ENCODE results near the gene PTPRN. TPM values are rescaled to one million over a fixed set of nuclear protein-coding genes. Genes with fewer than 3 reads are reported as not detected.

The PTPRN gene
- total RNA-seq, 1 experiment from 2014 or later, result not detected

DNA sequence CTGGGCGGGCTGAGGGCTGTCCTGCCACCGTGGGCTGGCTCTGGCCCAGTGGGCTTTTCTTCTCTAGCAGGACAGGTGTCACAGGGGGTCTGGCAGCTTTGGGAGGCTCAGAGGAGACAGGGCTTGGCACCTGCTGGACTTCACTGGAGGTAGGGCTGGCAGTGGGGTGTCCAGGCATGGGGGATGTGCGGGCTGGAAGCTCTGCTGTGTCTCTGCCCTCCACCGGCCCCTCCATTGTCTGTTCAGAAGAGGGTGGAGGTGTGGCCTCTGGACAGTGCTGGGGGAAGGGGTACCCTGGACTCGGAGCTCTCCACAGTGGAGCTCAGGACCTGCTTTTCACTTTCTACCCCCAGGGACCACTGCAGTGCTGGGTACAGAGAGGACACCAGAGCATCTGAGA is 9.2 kb downstream of the PTPRN start:
- no peak overlapping the region for H2AFZ ChIP-seq (ENCODE audit: low read depth, low read length, poor library complexity, severe bottlenecking)
- no peaks in the 10 kb centered on the region for H4K20me1 ChIP-seq (ENCODE audit: insufficient read depth)
- peaks cover 3 to 10% of the 10 kb centered on the region in 2 experiments; a peak in 3 of 4 replicates for H3K4me1 ChIP-seq (ENCODE audit: control insufficient read depth in 1 of 2, insufficient read depth in 2 of 2, low read length in 2 of 2)
- H3K4me2 ChIP-seq (ENCODE audit: low read length), result no peak overlapping the region
- no peak overlapping the region for H3K27ac ChIP-seq (ENCODE audit: low read depth, low read length)
- ChIA-PET POLR2A (no interaction called here), RAD21 (ENCODE audit: low non-redundant PET in 1 of 2, low total read pairs in 2 of 2, uncharacterized antibody in 2 of 2, unreplicated experiment in 2 of 2) (no interaction called here), CTCF (interaction anchor here (1.1 to 1.5 kb wide), 3 partner anchors 21 to 87 kb away, joined by 3 read pairs; partner anchors contain the start of genes DNAJB2 and DNPEP)
- H3K4me3 ChIP-seq (replicated peaks in 1 of 2; ENCODE audit: low read depth in 1 of 2, low read length in 2 of 2), result no peak overlapping the region
- no peaks in the 10 kb centered on the region for H3K9me2 ChIP-seq (ENCODE audit: insufficient read depth)
- ATAC-seq (no peak), DNase-seq (ENCODE audit: low read depth, low spot score) (no peak)
- no peaks in the 10 kb centered on the region for H3K36me3 ChIP-seq (ENCODE audit: control insufficient read depth in 1 of 2, insufficient read depth in 2 of 2, low read length in 2 of 2)
- no TSS peak for BruUV-seq (replicated peaks)
- H3K9ac ChIP-seq (ENCODE audit: low read length), result no peak overlapping the region
- intact Hi-C loops (cut with micrococcal nuclease), result no loop called here
- TF ChIP-seq ZFX (IDR thresholded peaks at IDR 0.05), result no peak
- TF ChIP-seq RAD21 (IDR thresholded peaks at IDR 0.05; ENCODE audit: low read depth), result no peak
- TF ChIP-seq, protein P1, sequence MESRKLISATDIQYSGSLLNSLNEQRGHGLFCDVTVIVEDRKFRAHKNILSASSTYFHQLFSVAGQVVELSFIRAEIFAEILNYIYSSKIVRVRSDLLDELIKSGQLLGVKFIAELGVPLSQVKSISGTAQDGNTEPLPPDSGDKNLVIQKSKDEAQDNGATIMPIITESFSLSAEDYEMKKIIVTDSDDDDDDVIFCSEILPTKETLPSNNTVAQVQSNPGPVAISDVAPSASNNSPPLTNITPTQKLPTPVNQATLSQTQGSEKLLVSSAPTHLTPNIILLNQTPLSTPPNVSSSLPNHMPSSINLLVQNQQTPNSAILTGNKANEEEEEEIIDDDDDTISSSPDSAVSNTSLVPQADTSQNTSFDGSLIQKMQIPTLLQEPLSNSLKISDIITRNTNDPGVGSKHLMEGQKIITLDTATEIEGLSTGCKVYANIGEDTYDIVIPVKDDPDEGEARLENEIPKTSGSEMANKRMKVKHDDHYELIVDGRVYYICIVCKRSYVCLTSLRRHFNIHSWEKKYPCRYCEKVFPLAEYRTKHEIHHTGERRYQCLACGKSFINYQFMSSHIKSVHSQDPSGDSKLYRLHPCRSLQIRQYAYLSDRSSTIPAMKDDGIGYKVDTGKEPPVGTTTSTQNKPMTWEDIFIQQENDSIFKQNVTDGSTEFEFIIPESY (IDR thresholded peaks at IDR 0.05; ENCODE audit: extremely low read depth, insufficient replicate concordance, low read length), result no peak
- no peak for TF ChIP-seq CEBPB (IDR thresholded peaks at IDR 0.05; ENCODE audit: low read depth)
- no peak for TF ChIP-seq FOSL1 (IDR thresholded peaks at IDR 0.05; ENCODE audit: low read depth)
- no peak for TF ChIP-seq JUND (IDR thresholded peaks at IDR 0.05)
- no peak for TF ChIP-seq POLR2AphosphoS5 (IDR thresholded peaks at IDR 0.05; ENCODE audit: low read depth, low read length)
- TF ChIP-seq EZH2phosphoT487 (IDR thresholded peaks at IDR 0.05; ENCODE audit: borderline replicate concordance), result no peak
- no peak for TF ChIP-seq TCF7L2 (IDR thresholded peaks at IDR 0.05; ENCODE audit: borderline replicate concordance, extremely low read depth, insufficient read depth, insufficient read length)
- TF ChIP-seq SIN3A (IDR thresholded peaks at IDR 0.05; ENCODE audit: low read depth), result no peak
- TF ChIP-seq, protein P2, sequence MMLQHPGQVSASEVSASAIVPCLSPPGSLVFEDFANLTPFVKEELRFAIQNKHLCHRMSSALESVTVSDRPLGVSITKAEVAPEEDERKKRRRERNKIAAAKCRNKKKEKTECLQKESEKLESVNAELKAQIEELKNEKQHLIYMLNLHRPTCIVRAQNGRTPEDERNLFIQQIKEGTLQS (IDR thresholded peaks at IDR 0.05), result no peak
- no peak for TF ChIP-seq ELF1 (IDR thresholded peaks at IDR 0.05; ENCODE audit: borderline replicate concordance, low read depth)
- no peak for TF ChIP-seq YY1 (IDR thresholded peaks at IDR 0.05; ENCODE audit: extremely low read depth, insufficient replicate concordance, low read depth, low read length)
- no peak for TF ChIP-seq SP1 (IDR thresholded peaks at IDR 0.05; ENCODE audit: low read depth)
- TF ChIP-seq, protein P3, sequence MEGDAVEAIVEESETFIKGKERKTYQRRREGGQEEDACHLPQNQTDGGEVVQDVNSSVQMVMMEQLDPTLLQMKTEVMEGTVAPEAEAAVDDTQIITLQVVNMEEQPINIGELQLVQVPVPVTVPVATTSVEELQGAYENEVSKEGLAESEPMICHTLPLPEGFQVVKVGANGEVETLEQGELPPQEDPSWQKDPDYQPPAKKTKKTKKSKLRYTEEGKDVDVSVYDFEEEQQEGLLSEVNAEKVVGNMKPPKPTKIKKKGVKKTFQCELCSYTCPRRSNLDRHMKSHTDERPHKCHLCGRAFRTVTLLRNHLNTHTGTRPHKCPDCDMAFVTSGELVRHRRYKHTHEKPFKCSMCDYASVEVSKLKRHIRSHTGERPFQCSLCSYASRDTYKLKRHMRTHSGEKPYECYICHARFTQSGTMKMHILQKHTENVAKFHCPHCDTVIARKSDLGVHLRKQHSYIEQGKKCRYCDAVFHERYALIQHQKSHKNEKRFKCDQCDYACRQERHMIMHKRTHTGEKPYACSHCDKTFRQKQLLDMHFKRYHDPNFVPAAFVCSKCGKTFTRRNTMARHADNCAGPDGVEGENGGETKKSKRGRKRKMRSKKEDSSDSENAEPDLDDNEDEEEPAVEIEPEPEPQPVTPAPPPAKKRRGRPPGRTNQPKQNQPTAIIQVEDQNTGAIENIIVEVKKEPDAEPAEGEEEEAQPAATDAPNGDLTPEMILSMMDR (IDR thresholded peaks at IDR 0.05 in 2 of 3, conservative IDR thresholded peaks at IDR 0.05 in 1 of 3; ENCODE audit: borderline replicate concordance in 1 of 3, insufficient read depth in 1 of 3, low read depth in 2 of 3, low read length in 2 of 3), result no peak
- no peaks in the 10 kb centered on the region for H3K9me3 ChIP-seq (ENCODE audit: control insufficient read depth in 1 of 2, insufficient read depth in 1 of 2, low read depth in 1 of 2, low read length in 2 of 2)
- H3K79me2 ChIP-seq (ENCODE audit: insufficient read depth, low read length), result no peaks in the 10 kb centered on the region
- H3K27me3 ChIP-seq (ENCODE audit: insufficient read depth, low read length), result peaks cover 47% of the 10 kb centered on the region

Measured in HCT116 (cell line).